GM18508 (cell line): Measurements from ENCODE around the gene SRC.

ENCODE experiments used
- ATAC-seq: cut with Tn5 transposase; IDR thresholded peaks from one replicate; pipeline ENCODE4 v1.9.1; 2021; ENCODE audit warnings: moderate number of reproducible peaks; ENCODE audit not compliant: insufficient read depth, unreplicated experiment

SRC gene

DNA sequence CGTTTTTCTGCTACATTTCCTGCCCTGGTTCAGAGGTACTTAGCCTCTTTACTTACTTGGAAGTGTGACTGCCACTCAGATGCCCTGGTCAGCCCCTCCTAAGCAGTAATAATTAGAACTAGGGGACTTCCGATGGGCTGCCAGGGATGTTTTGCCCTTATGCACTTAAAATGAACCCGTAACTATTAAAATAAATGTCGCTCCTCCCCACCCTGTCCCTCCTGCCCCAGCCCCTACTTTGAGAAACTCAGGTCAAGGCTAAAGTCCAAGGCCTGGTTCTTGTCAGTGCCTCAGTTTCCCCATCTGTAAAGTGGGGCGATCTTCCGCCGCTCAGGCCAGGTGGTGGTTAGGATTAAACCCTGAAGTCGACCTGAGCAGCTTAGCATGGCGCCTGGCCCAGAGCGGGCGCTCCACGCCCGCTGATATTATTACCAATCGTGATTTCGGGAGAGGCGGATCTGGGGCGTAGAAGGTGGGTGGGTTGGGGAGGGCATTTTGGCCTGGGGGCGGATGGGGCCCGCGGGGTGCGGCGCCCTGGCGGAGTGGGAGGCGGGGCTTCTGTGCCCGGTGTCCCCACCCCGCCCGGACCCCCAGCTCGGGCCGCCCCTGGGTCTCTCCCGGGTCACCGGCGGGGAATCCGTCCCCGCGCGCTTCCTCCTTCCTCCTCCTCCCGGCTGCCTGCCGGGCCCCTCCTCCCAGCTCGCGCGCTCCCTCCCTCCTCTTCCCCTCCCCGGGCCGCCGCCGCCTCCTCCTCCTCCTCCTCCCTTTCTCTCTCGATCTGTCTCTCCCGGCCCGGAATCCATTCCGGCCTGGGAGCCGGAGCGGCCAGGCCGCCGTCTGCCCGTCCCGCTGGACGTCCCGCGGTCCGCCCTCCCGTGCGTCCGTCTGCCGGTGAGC, at the start of gene SRC:
Gene SRC, plus strand, starts transcription at position 802 of the 897 bp plus-strand sequence. CDS start 38,014 bp downstream, outside the sequence.
- no peak for ATAC-seq

DNA sequence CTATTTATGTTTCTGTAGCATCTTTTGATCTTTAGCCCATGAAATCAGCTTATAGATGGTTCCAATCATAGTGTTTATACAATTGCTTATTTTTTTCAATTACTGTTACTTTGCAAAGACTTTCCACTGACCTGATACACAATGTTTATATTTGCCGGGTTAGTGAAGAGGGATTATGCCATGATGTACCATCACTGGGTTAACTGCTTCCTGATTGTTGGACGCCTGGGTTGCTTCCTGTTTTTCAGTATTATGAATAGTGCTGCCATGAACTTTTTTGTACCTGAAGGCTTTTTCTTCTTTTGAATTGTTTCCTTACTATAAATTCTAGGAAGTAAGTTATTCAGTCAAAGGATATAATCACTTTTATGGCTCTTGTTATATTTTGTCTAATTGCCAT, 49.6 kb upstream of the SRC start:
- no peak for ATAC-seq

GRCh38 chr20:37297066-37297736, 48.7 kb upstream of the SRC start:
- ATAC-seq = no peak

- no peak for ATAC-seq
Observed at GRCh38 chr20:37298190-37298939, 47.6 kb upstream of the SRC start.

GRCh38 chr20:37299718-37300528, 46.0 kb upstream of the SRC start:
- ATAC-seq = no peak

DNA sequence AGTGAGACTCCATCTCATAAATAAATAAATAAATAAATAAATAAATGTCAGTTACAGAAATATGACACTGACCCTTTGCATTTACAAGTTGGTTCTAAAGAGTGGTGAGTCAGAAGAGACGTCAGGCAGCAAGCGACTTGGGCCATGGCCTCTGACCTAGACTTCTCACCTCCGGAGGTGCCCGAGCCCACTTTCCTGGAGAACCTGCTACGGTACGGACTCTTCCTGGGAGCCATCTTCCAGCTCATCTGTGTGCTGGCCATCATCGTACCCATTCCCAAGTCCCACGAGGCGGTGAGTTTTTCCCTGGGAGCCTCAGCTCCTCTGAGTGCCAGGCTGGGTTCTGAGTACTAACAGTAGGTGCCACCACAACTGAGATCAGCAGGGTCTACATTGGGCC, 44.8 kb upstream of the SRC start:
- no peak for ATAC-seq

GRCh38 chr20:37301558-37301957, 44.4 kb upstream of the SRC start:
- ATAC-seq = no peak

DNA sequence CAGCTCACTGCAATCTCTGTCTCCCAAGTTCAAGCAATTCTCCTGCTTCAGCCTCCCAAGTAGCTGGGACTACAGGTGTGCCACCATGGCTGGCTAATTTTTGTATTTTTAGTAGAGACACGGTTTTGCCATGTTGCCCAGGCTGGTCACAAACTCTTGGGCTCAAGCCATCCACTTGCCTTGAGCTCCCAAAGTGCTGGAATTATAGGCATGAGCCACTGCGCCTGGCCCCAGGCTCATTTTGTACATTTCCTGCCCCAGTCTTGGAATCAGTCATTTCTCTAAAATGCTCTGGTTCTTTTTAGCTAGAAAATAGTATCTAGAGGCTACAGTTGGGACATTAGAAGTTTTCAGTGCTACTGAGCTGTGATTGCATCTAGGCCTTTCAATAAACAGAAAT, 43.0 kb upstream of the SRC start:
- no peak for ATAC-seq

- ATAC-seq = no peak
Observed at GRCh38 chr20:37303637-37304036, 42.3 kb upstream of the SRC start.

- no peak for ATAC-seq
Observed at GRCh38 chr20:37305079-37305478, 40.9 kb upstream of the SRC start.

DNA sequence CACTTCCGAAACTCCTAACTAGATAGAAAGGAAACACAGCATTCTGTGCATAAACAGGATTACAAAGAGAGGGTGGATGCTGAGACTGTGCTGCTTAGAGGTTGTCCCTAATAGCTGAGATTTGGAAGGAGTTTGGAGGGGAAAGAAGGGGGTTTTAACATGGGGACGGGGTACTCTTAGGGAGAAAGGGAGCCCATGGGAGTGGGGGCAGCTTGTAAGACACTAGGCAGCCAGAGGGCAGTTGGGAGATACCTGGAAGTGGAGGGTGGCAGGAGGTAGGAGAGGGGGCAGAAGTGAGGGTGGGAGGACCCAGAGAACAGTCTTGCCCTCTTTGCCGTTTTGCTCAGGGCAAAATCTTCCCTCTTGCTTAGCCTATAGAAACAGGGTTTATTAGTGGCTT, 40.1 kb upstream of the SRC start:
- ATAC-seq = no peak

DNA sequence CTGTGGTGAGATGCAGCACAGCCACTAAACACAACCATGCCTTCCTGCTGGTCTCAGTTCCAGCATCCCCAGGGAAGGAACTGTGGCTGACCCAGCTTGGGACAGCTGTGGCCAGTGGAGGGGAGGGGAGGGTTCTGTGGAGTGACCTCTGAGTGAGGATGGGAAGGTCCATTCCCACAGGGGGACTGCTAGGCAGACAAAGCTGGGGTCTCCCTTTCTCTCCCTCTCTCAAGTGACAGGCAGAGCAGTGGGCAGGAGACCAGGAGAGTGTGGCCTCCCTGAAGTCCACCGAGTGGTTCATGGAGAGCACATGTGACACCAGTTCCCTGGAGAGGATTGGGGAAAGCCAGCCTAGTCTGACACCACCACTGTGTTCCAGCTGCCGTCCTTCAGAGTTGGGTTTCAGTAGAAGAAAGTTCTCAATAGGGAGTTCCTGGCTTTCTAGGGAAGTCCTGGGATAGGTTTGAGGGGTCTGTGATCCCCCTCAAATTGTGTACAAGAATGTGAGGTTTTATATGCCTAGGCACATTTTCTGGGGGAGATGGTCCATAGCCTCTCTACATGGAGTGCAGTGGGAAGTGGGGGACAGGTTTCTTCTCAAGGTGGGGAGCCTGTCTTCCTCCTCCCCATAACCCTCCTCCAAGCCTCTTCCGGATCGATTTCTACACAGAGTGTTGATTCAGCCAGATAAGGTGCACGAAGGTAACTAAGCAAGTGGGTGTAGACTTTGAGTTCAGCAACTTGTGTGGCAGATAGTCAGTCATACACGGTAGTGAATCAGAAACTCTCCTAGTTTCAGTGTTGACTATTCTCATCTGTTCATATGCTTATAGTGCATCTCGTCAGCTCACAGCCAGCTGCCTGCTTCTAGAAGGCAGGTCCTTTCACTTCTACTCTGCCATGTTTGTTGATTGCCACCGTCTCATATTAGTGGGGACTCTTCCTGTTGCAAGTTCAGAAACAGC, 37.6 kb upstream of the SRC start:
- ATAC-seq = no peak

DNA sequence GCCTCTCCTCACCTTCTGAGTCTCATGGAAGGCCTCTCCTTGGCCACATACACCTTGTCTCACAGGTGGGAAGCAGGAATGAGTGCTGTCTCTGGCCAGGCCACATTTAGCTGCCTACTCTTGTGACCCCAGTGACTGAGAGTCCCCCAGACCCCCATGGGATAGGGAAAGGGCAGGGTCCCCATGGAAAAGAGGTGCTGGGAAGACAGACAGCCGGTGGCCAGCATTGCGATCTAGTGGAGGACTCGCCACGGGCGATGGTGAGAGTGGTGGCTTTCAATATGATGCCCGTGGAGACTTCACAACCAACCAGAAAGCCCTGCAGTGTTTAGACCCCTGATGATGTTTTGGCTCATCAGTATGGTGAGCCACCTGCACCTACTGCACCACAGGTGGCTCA, 36.6 kb upstream of the SRC start:
- ATAC-seq = no peak

GRCh38 chr20:37309936-37310590, 35.9 kb upstream of the SRC start:
- ATAC-seq = no peak

DNA sequence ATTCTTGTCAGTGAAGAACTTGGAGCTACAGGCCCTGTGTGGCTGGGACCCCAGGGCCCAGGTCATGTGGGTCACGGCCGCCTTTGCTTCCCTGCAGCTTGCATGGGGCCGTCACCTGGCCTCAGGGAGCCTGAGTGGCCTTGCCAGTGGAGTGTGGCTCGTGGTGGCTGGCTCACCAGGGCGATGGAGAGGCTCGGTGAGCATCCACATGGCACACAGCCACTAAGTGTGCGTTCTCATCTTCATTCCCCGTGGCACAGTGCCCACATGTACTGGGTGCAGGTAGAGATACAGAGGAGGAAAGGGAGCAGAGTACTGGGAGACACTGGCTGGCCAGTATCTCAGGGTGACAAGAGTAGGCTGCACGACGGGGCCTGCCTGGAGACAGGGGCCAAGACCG, 35.0 kb upstream of the SRC start:
- no peak for ATAC-seq

GRCh38 chr20:37311710-37312355, 34.1 kb upstream of the SRC start:
- no peak for ATAC-seq

- no peak for ATAC-seq
Observed at GRCh38 chr20:37313546-37314091, 32.3 kb upstream of the SRC start.

DNA sequence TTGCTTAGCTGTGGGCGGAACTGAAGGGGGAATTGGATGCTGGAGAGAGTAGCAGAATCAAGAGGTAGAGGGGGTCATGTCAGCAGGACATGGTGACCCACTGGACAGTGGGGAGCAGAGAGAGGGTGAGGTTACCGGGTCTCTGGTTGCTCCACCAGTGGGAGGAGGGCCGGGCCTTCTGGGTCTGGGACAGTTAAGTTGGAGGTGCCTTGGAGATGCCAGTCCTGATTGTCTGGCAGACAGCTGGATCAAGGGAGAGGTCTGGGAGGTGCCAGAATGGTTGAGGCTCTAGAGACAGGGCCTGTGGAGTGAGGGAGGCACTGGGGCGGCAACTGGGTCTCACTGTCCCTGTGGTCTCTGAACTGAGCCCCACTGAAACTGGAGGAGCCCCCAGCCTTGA, 31.8 kb upstream of the SRC start:
- ATAC-seq = no peak
